HepG2 (cell line): ENCODE measurements around the gene NXN. TPM values are rescaled to one million over a fixed set of nuclear protein-coding genes. Genes with fewer than 3 reads are reported as not detected.

Experiments
- ATAC-seq: fragments of 200-7000 bp; cut with Tn5 transposase; 3 replicates; pipeline ENCODE4 v1.9.1; 2020; ENCODE audit warnings: mild to moderate bottlenecking, moderate library complexity
- BruUV-seq: library from RNA; stranded (reverse); fragments of 400-500 nt; replicated peaks from 2 replicates; lab custom pipeline; 2021; lab: Mats Ljungman, UMichigan
- CTCF ChIA-PET: fragments of 300-600 bp; formaldehyde crosslinking; extraction: SDS; loops from one replicate; lab custom pipeline; 2021; ENCODE audit warnings: low total read pairs, inconsistent platforms, low intra/inter-chr PET ratio; lab: Yijun Ruan, JAX
- POLR2A ChIA-PET: fragments of 350-600 bp; sonication (Branson Sonifier 250); formaldehyde crosslinking; loops from one replicate; lab custom pipeline; 2020; ENCODE audit warnings: antibody characterized with exemption, inconsistent platforms; lab: Yijun Ruan, JAX
- DNase-seq: peaks from one replicate; pipeline ENCODE4 v3.0.0-alpha.2; 2015; ENCODE audit warnings: low spot score
- FAIRE-seq: peaks from 3 replicates; lab custom pipeline; 2011; peaks lifted over from hg19 to GRCh38; lab: Jason Lieb, UNC
- H2AFZ ChIP-seq: one replicate; pipeline ENCODE4 v1.6.1; 2011; ENCODE audit warnings: low read length, inconsistent platforms
- H3K27ac ChIP-seq: fragments of 300-600 bp; 3 replicates; pipeline ENCODE4 v1.8.0; 2011; ENCODE audit warnings: mixed run types, mild to moderate bottlenecking, mixed read lengths, low read length, inconsistent platforms; ENCODE audit not compliant: insufficient read depth; ENCODE audit errors: extremely low read length
- H3K27me3 ChIP-seq, 2 experiments: fragments of 200-600 bp in 1 of 2; 2 replicates in 1 of 2; 3 replicates in 1 of 2; pipeline versions ENCODE4 v1.6.0 to v1.8.0; 2011; ENCODE audit warnings: low read length in 2 of 2, mild to moderate bottlenecking in 2 of 2, moderate library complexity in 2 of 2, inconsistent platforms in 1 of 2; ENCODE audit not compliant: insufficient read depth in 2 of 2, control insufficient read depth in 1 of 2
- H3K36me3 ChIP-seq, 2 experiments: fragments of 200-600 bp in 1 of 2; replicated peaks in 1 of 2; 2 replicates in 1 of 2; 3 replicates in 1 of 2; pipeline versions ENCODE4 v1.5.1 to v1.8.0; 2011; ENCODE audit warnings: low read length in 2 of 2, inconsistent platforms in 1 of 2; ENCODE audit not compliant: insufficient read depth in 2 of 2, control insufficient read depth in 1 of 2
- H3K4me1 ChIP-seq: 2 replicates; pipeline ENCODE4 v1.5.1; 2012; ENCODE audit warnings: low read length, inconsistent platforms; ENCODE audit not compliant: insufficient read depth
- H3K4me2 ChIP-seq: 2 replicates; pipeline ENCODE4 v1.6.0; 2011; ENCODE audit warnings: low read depth, low read length, inconsistent platforms
- H3K4me3 ChIP-seq, 3 experiments: fragments of 200-600 bp in 1 of 3; sonication (generic), shearing (Covaris generic) in 1 of 3; replicated peaks in 1 of 3; 2 replicates each; pipeline ENCODE4 v1.5.1; 2011 to 2016; ENCODE audit warnings: low read length in 3 of 3, inconsistent platforms in 2 of 3, low read depth in 2 of 3, mild to moderate bottlenecking in 2 of 3, control low read depth in 1 of 3, mixed read lengths in 1 of 3; ENCODE audit not compliant: insufficient read depth in 1 of 3
- H3K79me2 ChIP-seq: one replicate; pipeline ENCODE4 v1.6.1; 2011; ENCODE audit warnings: low read length, inconsistent platforms; ENCODE audit not compliant: insufficient read depth
- H3K9ac ChIP-seq: 2 replicates; pipeline ENCODE4 v1.6.0; 2011; ENCODE audit warnings: mild to moderate bottlenecking, low read depth, low read length, inconsistent platforms; ENCODE audit not compliant: insufficient read depth
- H3K9me3 ChIP-seq: 2 replicates; pipeline ENCODE4 v1.5.1; 2012; ENCODE audit warnings: mild to moderate bottlenecking, low read length
- H4K20me1 ChIP-seq: 2 replicates; pipeline ENCODE4 v1.6.0; 2011; ENCODE audit warnings: inconsistent platforms, mild to moderate bottlenecking, low read length, moderate library complexity; ENCODE audit not compliant: insufficient read depth
- ATF7 ChIP-seq, 2 experiments: fragments of 450-650 bp in 1 of 2; sonication (generic) in 1 of 2; formaldehyde crosslinking in 1 of 2; IDR thresholded peaks; 2 replicates each; pipeline versions ENCODE4 v1.4.0 to v1.6.1; 2016 to 2020; ENCODE audit warnings: antibody characterized with exemption in 1 of 2, mild to moderate bottlenecking in 1 of 2, missing genetic modification reagents in 1 of 2
- CHD4 ChIP-seq: fragments of 200-600 bp; sonication (generic); IDR thresholded peaks from 2 replicates; pipeline ENCODE4 v1.7.0; 2017; ENCODE audit warnings: mild to moderate bottlenecking, low read length, borderline replicate concordance
- NFIB ChIP-seq: sonication (generic); formaldehyde crosslinking; IDR thresholded peaks from 2 replicates; pipeline ENCODE4 v1.9.0; 2021; ENCODE audit warnings: missing genetic modification reagents, mild to moderate bottlenecking, borderline replicate concordance
- ZMYM3 ChIP-seq: sonication (generic); formaldehyde crosslinking; IDR thresholded peaks from 2 replicates; pipeline ENCODE4 v1.5.1; 2020; ENCODE audit warnings: mild to moderate bottlenecking, missing genetic modification reagents
- ZNF629 ChIP-seq: sonication (generic); formaldehyde crosslinking; conservative IDR thresholded peaks from 2 replicates; pipeline ENCODE4 v1.5.0; 2020; ENCODE audit warnings: missing genetic modification reagents
- ZNF703 ChIP-seq: sonication (generic); formaldehyde crosslinking; IDR thresholded peaks from 2 replicates; pipeline ENCODE4 v1.5.1; 2020; ENCODE audit warnings: missing genetic modification reagents, mild to moderate bottlenecking, moderate library complexity, borderline replicate concordance
- WGBS: methylation state at CpG from one replicate; pipeline ENCODE4 v1.1.6; 2017; ENCODE audit warnings: low lambda C conversion rate; 5-methylcytosine and 5-hydroxymethylcytosine counted together
- in situ Hi-C: cut with HindIII; loops from 2 replicates; pipeline ENCODE4 v1.10.0; 2017; ENCODE audit warnings: low pct_unique_long_range_greater_than_20kb; ENCODE audit not compliant: extremely low pct_ligation_motif_present
- intact Hi-C: fragments of 100-400 bp; cut with micrococcal nuclease; formaldehyde crosslinking; loops from one replicate; pipeline ENCODE4 v1.10.0; 2022; ENCODE audit not compliant: unreplicated experiment
- polyA plus RNA-seq, 8 experiments: library from polyadenylated mRNA; depleted of rRNA in 3 of 8; stranded (reverse) in 7 of 8; unstranded in 1 of 8; fragments of >200 nt; fragmentation: Illumina TruSeq in 4 of 8; extraction: Trizol in 4 of 8; gene quantifications; 2 replicates each; pipeline versions ENCODE4 v1.2.1 to v1.2.3, GENCODE V29; 2011 to 2016; ENCODE audit warnings: low read depth in 4 of 8, missing spikeins in 1 of 8, mixed read lengths in 1 of 8; ENCODE audit not compliant: insufficient read depth in 1 of 8
- total RNA-seq, 5 experiments: library from RNA; depleted of rRNA; stranded (reverse); fragments of >200 nt; fragmentation: Illumina TruSeq; extraction: Trizol; gene quantifications; 2 replicates each; pipeline ENCODE4 v1.2.3, GENCODE V29; 2016; ENCODE audit warnings: low read depth in 1 of 5

The NXN gene
- total and polyA plus RNA-seq, 2 of the 13 experiments (the other 11 are each of a cell fraction or from before 2014, with no cell fraction given) = 22.2 to 24.3 TPM

DNA sequence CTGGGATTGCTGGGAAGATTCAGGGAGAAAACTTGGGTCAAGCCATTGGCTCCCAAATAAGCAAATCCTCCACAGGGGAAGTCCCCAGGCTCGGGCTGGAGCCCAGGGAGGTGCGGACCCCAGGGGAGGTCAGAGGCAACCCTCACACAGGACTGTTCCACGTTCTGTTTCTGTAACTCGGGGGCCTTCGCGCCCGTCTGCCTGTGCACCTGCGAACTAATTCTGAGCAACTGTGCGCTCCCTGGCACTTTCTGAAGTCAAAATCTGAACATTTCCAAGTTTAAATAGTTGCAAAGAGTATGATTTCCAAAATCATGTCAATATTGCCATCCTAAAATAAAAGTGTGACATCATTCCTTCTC lies 34.1 kb upstream of the NXN start:
- H3K9me3 ChIP-seq = no peaks in the 10 kb centered on the region
- H2AFZ ChIP-seq = no peak overlapping the region
- BruUV-seq = no TSS peak
- H3K36me3 ChIP-seq = peaks cover 0 to 1% of the 10 kb centered on the region in 2 experiments; a peak in 1 of 5 replicates
- FAIRE-seq (no peak), DNase-seq (no peak), ATAC-seq (no peak)
- H3K9ac ChIP-seq = no peak overlapping the region
- no peak overlapping the region for H3K27ac ChIP-seq
- H3K4me1 ChIP-seq = no peaks in the 10 kb centered on the region
- H3K79me2 ChIP-seq = no peaks in the 10 kb centered on the region
- 94% methylated on average over 9 of the region's 9 CpGs for WGBS
- TF ChIP-seq ZNF703 (CRISPR knock-in tag) (no peak), ATF7 (IDR thresholded peaks at IDR 0.05) (0 out of 2 replicates have a peak, but pooled peaks have one; percentile 25), ATF7 (CRISPR knock-in tag; IDR thresholded peaks at IDR 0.05) (no peak)
- in situ Hi-C loops (no loop called here), intact Hi-C loops (no loop called here)
- no peak overlapping the region for H3K4me3 ChIP-seq
- CTCF ChIA-PET = no interaction called here
- no peaks in the 10 kb centered on the region for H4K20me1 ChIP-seq
- H3K4me2 ChIP-seq = no peak overlapping the region
- no peaks in the 10 kb centered on the region for H3K27me3 ChIP-seq
- POLR2A ChIA-PET = no interaction called here

DNA sequence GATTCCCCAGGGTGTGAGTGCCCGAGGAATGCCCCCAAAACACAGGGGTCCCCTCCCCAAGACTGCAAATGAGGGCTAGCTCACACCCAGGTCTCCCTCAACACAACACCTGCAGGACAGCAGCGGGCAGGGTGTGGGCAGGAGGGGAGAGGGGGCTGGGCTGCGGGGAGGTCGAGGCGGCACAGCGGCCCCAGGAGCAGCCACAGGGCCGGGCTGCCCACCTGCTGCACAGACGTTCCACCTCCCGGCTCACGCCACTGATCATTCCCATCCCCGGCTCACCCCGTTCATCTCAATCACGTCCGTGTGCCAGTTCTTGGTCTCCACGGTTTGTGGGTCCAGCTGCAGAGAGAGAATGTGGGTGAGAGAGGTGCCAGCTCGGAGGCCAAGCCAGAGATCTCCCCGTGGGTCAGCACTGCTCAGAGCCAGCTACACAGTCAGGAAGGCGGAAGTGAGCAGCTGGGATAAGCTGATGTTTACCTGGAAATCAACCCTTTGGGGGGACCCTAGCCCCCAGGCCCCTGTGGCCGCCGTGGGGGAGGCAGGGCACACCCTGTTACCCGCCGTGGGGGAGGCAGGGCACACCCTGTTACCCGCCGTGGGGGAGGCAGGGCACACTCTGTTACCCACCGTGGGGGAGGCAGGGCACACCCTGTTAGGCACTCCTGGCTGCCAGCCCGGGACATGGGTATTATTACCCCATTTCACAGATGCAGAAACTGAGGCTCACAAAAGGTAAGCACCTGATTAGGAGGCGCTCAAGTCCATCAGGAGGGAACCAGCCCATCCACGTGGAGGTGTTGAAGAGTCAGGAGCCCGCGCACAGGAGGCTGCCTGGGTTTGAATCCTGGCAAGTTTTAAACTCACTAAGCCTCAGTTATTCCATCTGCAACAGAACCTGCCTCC lies 33.5 kb upstream of the NXN start:
- H3K4me3 ChIP-seq = no peak overlapping the region
- H3K27ac ChIP-seq = no peak overlapping the region
- H3K4me2 ChIP-seq = no peak overlapping the region
- no peak overlapping the region for H3K9ac ChIP-seq
- intact Hi-C loops (no loop called here), in situ Hi-C loops (no loop called here)
- no peaks in the 10 kb centered on the region for H4K20me1 ChIP-seq
- TF ChIP-seq ZMYM3 (CRISPR knock-in tag) (0 out of 2 replicates have a peak, but pooled peaks have one; percentile 22), CHD4 (no peak), ZNF629 (CRISPR knock-in tag) (peak; percentile 81), NFIB (CRISPR knock-in tag) (no peak)
- no peaks in the 10 kb centered on the region for H3K27me3 ChIP-seq
- DNase-seq = no peak
- POLR2A ChIA-PET = no interaction called here
- CTCF ChIA-PET = no interaction called here
- WGBS = 90% methylated on average over 17 of the region's 30 CpGs
- no peaks in the 10 kb centered on the region for H3K4me1 ChIP-seq
- BruUV-seq = no TSS peak
- no peak for FAIRE-seq
- H2AFZ ChIP-seq = no peak overlapping the region
- ATAC-seq = no peak
- no peaks in the 10 kb centered on the region for H3K9me3 ChIP-seq
- H3K36me3 ChIP-seq = peaks cover 0 to 1% of the 10 kb centered on the region in 2 experiments; a peak in 1 of 5 replicates
- H3K79me2 ChIP-seq = no peaks in the 10 kb centered on the region
